GM19351 (cell line): Measurements from ENCODE around the gene APOBEC3A.
"Not testable (repeated sequence)": the region's sequence is repeated elsewhere in the genome, so short reads cannot be mapped to it uniquely, and the experiment has no call there.

Source experiments
- ATAC-seq: cut with Tn5 transposase; IDR thresholded peaks from one replicate; pipeline ENCODE4 v1.9.1; 2021; ENCODE audit warnings: mild to moderate bottlenecking, moderate library complexity; ENCODE audit not compliant: unreplicated experiment

APOBEC3A gene

GRCh38 chr22:38957808-38958650 lies 620 bp downstream of the APOBEC3A start:
- ATAC-seq, result no peak

DNA sequence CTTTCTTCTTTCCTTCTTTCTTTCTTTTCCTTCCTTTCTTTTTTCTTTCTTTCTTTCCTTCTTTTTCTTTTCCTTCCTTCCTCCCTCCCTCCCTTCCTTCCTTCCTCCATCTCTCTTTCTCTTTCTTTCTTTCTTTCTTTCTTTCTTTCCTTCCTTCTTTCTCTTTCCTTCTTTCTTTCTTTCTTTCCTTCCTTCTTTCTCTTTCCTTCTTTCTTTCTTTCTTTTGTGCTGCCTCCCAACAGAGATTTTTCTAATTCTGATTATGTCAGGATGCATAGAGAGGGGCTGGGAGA lies 1.2 kb downstream of the APOBEC3A start:
- not testable (repeated sequence) for ATAC-seq

GRCh38 chr22:38959590-38959989 lies 2.2 kb downstream of the APOBEC3A start:
- no peak for ATAC-seq

GRCh38 chr22:38960673-38961072 lies 3.3 kb downstream of the APOBEC3A start:
- not testable (repeated sequence) for ATAC-seq

- not testable (repeated sequence) for ATAC-seq
These were observed 5.9 kb downstream of the APOBEC3A start for GRCh38 chr22:38963291-38963738.

GRCh38 chr22:38963872-38964271 lies 6.5 kb downstream of the APOBEC3A start:
- no peak for ATAC-seq

GRCh38 chr22:38964306-38964705 lies 6.9 kb downstream of the APOBEC3A start:
- ATAC-seq, result no peak

DNA sequence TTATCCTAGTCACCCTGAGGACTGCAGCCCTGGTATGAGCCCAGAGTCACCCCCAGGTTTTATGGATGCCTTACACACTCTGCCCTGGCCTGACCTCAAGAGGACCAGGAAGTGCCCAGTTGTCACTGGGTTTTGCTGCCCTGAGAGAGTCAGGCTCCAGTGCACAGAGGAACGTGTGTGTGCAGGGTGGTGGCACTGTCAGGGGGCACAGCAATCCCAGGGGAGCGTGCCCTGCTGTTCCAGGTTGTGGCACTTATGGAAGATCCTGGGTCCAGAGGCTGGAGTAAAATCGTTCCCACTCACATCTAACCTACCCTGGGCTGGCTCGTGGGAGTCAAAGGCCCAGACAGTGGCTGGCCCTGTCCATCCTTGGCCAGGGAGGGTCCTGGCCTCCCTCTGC lies 7.6 kb downstream of the APOBEC3A start:
- no peak for ATAC-seq

GRCh38 chr22:38965614-38966379 lies 8.4 kb downstream of the APOBEC3A start:
- no peak for ATAC-seq

DNA sequence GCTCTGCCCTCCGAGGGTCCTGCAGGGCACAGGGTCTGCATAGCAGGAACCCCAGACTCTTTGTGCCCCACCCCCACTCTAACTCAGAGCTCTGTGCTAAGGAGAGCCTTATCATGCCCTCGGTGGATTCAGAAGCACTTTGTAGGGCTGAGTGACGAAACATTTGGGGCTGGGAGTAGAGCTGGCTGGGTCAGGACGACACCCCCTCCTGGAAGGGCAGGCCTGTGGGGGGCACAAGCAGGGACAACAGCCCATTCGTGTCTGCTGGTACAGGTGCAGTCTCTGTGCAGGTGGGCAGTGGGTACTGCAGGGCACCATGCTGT lies 8.9 kb downstream of the APOBEC3A start:
- ATAC-seq, result no peak

DNA sequence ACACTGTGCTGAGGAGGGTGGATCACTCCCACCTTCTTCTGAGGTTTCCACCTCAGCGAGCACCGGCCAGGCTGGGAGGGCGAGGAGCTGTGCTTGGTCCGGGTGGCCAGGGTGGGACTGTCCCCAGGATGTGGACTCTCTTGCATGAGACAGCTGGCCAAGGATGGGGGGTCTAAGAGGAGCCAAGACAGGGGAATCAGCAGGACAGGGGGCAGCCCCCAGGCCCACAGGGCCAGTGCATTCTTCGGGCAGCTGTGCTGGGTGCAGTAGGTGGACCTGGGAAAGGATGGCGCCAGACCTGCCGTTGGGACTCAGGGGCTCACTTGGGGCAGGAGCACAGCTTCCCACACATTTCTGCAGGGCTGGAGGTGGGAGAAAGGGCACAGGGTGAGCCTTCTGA lies 9.5 kb downstream of the APOBEC3A start:
- no peak for ATAC-seq

DNA sequence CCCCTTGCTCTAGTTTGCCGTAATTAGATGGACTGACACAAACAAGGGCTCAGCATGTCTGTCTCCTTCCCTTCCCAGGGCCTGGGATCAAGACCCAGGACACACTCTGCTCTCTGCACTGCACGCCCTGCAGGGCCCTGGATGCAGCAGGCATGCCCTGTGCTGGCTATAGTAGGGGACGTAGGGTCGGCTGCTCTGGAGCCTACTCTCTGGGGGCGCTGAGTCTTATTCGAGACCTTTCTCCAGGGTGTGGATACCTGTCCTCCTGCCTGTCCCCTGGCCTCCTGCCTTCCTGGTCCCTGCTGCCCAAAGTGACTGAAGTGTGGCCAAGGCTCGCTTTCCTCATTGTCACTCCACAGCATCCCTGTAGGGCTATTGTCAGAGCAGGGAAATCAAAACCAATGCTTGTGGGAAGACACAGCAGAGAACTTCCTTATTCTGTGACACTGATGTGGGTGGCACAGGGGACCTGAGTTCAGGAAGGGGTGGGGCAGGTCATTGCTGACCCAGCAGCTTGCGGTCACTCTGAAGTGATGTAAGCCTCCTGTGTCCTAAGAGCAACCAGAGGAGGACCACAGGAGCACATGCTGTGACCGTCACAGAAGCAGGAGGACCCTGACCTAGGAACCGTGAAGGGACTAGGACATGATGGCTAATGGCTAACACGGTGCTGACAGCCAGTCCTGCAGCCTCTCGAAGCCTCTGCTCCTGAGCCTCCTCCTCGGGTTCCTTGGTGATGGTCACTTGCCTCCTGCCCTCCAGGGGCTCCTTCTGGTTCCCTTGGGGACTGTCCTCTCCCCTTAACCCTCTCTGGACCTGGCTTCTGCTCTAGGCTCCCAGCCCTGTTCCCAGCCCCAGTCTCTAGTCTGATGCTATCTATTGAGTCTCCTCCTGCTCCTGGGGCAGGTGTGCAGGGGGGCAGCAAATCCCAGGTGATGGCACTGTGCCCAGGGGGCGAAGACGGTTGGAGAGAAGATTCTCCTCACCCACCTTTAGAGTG lies 10.3 kb downstream of the APOBEC3A start:
- ATAC-seq, result no peak

- ATAC-seq, result no peak
These were observed 11.4 kb downstream of the APOBEC3A start for GRCh38 chr22:38968801-38969200.

DNA sequence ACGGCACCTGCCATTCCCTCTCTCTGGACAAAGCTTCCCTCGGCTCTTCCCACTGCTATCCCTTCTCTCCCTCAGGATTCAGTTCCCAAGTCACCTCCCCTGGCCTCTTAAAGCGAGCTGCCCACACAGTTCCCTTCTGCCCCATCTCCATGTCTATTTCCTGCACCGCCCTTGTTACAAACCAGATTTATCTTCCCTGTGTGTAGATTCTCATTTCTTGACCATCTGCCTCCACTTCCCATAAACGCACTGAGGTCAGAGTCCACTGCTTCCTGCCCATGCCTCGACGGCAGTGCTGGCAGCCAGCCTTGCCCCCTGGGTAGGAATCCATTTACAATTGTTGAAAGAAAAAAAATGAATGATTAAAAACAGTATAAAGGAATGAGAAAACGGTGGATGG lies 13.1 kb downstream of the APOBEC3A start:
- ATAC-seq, result no peak

GRCh38 chr22:38971202-38971601 lies 13.8 kb downstream of the APOBEC3A start:
- ATAC-seq, result no peak

GRCh38 chr22:38971791-38972190 lies 14.4 kb downstream of the APOBEC3A start:
- ATAC-seq, result no peak

GRCh38 chr22:38972558-38972957 lies 15.1 kb downstream of the APOBEC3A start:
- ATAC-seq, result no peak

DNA sequence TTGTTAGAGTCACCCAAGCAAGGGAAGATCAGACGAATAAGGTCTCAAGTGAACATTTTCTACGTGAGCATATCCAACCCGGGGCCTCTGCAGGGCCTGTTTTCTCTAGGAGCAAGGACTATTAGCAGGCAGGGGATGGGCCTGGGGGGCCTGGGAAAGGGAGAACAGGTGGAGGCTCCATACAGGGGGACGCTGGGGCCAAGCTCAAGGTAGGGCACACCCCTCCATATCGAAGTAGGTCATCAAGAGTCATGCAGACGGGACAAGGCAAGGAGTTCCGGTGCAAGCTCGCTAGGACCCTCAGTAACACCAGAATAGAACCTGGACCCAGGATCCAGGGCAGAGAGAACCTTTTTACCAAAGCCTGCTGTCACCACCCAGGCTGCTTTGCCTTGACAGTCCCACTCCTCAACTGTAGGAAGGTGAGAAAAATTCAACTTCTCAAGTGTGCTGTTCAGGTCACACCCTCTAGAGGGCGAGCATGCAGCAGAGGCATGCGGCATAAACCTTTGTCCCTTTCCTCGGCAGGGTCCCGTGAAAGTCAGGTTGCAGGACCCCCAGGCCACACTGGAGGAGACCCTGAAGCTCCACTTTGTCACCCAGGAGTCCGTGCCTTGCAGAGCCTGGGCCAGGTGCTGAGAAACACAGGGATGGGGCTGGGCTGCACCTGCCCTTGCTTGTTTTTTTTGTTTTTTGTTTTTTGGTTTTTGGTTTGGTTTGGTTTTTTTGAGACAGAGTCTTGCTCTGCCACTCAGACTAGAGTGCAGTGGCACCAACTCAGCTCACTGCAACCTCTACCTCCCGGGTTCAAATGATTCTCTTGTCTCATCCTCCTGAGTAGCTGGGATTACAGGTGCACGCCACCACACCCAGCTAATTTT lies 16.1 kb downstream of the APOBEC3A start:
- ATAC-seq, result no peak

GRCh38 chr22:38974170-38974825 lies 16.9 kb downstream of the APOBEC3A start:
- no peak for ATAC-seq

GRCh38 chr22:38974826-38975175 lies 17.4 kb downstream of the APOBEC3A start:
- no peak for ATAC-seq
